Keratinocyte (primary cell): ENCODE measurements around the gene MAST1.

Experiments
- CTCF ChIP-seq, 3 experiments: IDR thresholded peaks in 1 of 3; conservative IDR thresholded peaks in 1 of 3; optimal IDR thresholded peaks in 1 of 3; 2 replicates in 2 of 3; 3 replicates in 1 of 3; pipeline versions ENCODE3 to v1.5.1; 2011; ENCODE audit warnings: low read length in 3 of 3, mild to moderate bottlenecking in 3 of 3, moderate library complexity in 2 of 3, control low read depth in 1 of 3, inconsistent platforms in 1 of 3; ENCODE audit not compliant: insufficient read depth in 2 of 3; ENCODE audit errors: extremely low read depth in 1 of 3
- EZH2 ChIP-seq: IDR thresholded peaks from one replicate; pipeline ENCODE4 v1.6.1; 2012; ENCODE audit warnings: inconsistent platforms, mild to moderate bottlenecking, low read length, moderate library complexity

DNA sequence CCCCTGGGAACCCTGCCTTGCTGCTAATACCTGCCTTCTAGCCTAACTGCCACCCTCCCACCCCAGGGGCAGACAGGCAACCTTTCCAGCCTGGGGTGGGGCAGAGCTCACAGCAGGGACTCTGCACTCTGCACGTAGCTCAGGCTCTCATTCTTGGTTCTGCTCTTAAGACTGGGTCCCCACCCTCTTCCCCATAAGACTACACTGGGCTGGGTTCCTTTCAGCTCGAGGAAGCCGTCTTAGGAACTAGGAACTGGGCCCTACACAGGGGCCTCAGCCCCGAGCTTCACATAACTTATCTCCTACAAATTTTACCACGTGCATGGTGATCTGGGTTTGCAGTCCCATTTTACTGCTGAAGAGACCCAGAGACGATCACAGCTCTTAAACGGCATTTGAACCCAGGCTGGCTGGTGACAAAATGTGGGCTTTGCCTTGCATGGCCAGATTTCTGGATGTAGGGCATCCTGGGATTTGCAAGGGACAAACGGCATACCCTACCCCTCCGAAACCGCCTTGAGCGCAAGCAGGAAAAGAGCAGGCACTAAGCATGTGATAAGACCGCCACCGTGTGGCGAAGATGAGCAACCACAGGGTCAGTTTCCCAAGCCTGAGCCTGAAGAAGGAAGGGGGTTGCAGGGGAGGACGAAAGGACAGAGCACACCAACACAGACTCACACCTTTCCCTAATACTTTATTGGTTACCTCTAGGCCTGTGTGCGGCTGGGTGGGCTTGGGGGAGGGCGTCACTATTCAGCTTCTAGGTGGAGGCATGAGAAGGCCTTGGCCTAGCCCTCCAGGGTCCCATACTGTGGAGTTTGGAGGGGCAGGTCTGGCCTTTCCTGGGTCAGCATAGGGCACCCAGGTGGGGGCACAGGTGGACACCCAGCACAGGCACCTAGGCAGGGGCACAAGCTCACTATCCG, 41.9 kb upstream of the MAST1 start:
- TF ChIP-seq CTCF (optimal IDR thresholded peaks at IDR 0.05 in 1 of 3, IDR thresholded peaks at IDR 0.05 in 1 of 3, conservative IDR thresholded peaks at IDR 0.05 in 1 of 3; ENCODE audit: extremely low read depth in 1 of 3, insufficient read depth in 2 of 3, low read length in 3 of 3) (peak; percentile 91 to 99 (median 97)), EZH2 (no peak)
